H1 (cell line): ENCODE results near the gene CATSPERD. TPM values are rescaled to one million over a fixed set of nuclear protein-coding genes. Genes with fewer than 3 reads are reported as not detected.
A peak's percentile ranks its signal among the peaks of the same experiment; 100 is the strongest.

ENCODE experiments used
- CTCF ChIA-PET: fragments of 300-600 bp; sonication (Branson Sonifier 250); formaldehyde crosslinking; loops from one replicate; lab custom pipeline; 2021; ENCODE audit not compliant: partially characterized antibody; lab: Charles Lee
- POLR2A ChIA-PET: fragments of 300-600 bp; sonication (Branson Sonifier 250); formaldehyde crosslinking; loops from one replicate; lab custom pipeline; 2021; ENCODE audit warnings: inconsistent platforms; ENCODE audit not compliant: partially characterized antibody; lab: Charles Lee
- DNase-seq, 2 experiments: peaks; one replicate each; pipeline versions ENCODE4 v3.0.0 to v3.0.0-alpha.2; 2010 to 2022; ENCODE audit warnings: low spot score in 2 of 2, low read depth in 1 of 2, mixed read lengths in 1 of 2
- FAIRE-seq: peaks from 2 replicates; lab custom pipeline; 2011; peaks lifted over from hg19 to GRCh38; lab: Jason Lieb, UNC
- H2AFZ ChIP-seq: 2 replicates; pipeline ENCODE4 v1.8.1; 2012; ENCODE audit warnings: low read length, inconsistent platforms
- H2AK5ac ChIP-seq: 2 replicates; pipeline ENCODE4 v1.6.1; 2013; ENCODE audit warnings: low read depth, low read length
- H2BK120ac ChIP-seq: replicated peaks from 2 replicates; pipeline ENCODE3; 2013; ENCODE audit warnings: low read depth, low read length, inconsistent platforms
- H2BK12ac ChIP-seq: 2 replicates; pipeline ENCODE4 v1.6.1; 2013; ENCODE audit warnings: low read depth, low read length
- H2BK15ac ChIP-seq: 2 replicates; pipeline ENCODE4 v1.6.1; 2013; ENCODE audit warnings: low read length
- H2BK20ac ChIP-seq: 2 replicates; pipeline ENCODE4 v1.6.1; 2013; ENCODE audit warnings: low read length
- H2BK5ac ChIP-seq: 2 replicates; pipeline ENCODE4 v1.6.1; 2013; ENCODE audit warnings: low read depth, low read length
- H3K14ac ChIP-seq: 2 replicates; pipeline ENCODE4 v1.6.1; 2013; ENCODE audit warnings: inconsistent platforms; ENCODE audit not compliant: insufficient read length
- H3K18ac ChIP-seq: 2 replicates; pipeline ENCODE4 v1.6.1; 2013; ENCODE audit warnings: low read length; ENCODE audit errors: extremely low read depth
- H3K23ac ChIP-seq: 2 replicates; pipeline ENCODE4 v1.6.1; 2013; ENCODE audit warnings: inconsistent platforms; ENCODE audit not compliant: insufficient read length
- H3K23me2 ChIP-seq: 2 replicates; pipeline ENCODE4 v1.6.1; 2013; ENCODE audit warnings: low read depth, low read length
- H3K27ac ChIP-seq: 2 replicates; pipeline ENCODE4 v1.6.1; 2011; ENCODE audit warnings: low read depth, low read length, inconsistent platforms
- H3K27me3 ChIP-seq, 4 experiments: replicated peaks in 1 of 4; 1 replicate in 1 of 4; 2 replicates in 3 of 4; pipeline versions ENCODE4 v1.6.1 to v1.8.1; 2011 to 2013; ENCODE audit warnings: low read length in 3 of 4, mild to moderate bottlenecking in 3 of 4, inconsistent platforms in 2 of 4, mixed read lengths in 2 of 4, moderate library complexity in 1 of 4; ENCODE audit not compliant: control insufficient read depth in 3 of 4, insufficient read depth in 3 of 4; ENCODE audit errors: extremely low read depth in 1 of 4
- H3K36me3 ChIP-seq, 4 experiments: 2 replicates each; pipeline versions ENCODE4 v1.6.1 to v1.8.1; 2011 to 2013; ENCODE audit warnings: mild to moderate bottlenecking in 4 of 4, low read length in 3 of 4, moderate library complexity in 2 of 4, control low read depth in 1 of 4, inconsistent platforms in 1 of 4; ENCODE audit not compliant: insufficient read depth in 4 of 4, control insufficient read depth in 2 of 4
- H3K4ac ChIP-seq: replicated peaks from 2 replicates; pipeline ENCODE3; 2013; ENCODE audit warnings: low read length, low read depth, mixed read lengths, inconsistent platforms; ENCODE audit not compliant: insufficient read length
- H3K4me1 ChIP-seq, 4 experiments: replicated peaks in 1 of 4; 1 replicate in 1 of 4; 2 replicates in 3 of 4; pipeline versions ENCODE4 v1.6.1 to v1.8.1; 2011 to 2013; ENCODE audit warnings: low read length in 3 of 4, inconsistent platforms in 2 of 4, mixed read lengths in 1 of 4; ENCODE audit not compliant: insufficient read depth in 4 of 4, control insufficient read depth in 3 of 4
- H3K4me2 ChIP-seq, 2 experiments: 2 replicates each; pipeline versions ENCODE4 v1.6.1 to v1.8.1; 2011 to 2013; ENCODE audit warnings: low read depth in 2 of 2, low read length in 2 of 2, control low read depth in 1 of 2, inconsistent platforms in 1 of 2, mild to moderate bottlenecking in 1 of 2; ENCODE audit not compliant: insufficient read depth in 1 of 2
- H3K4me3 ChIP-seq, 4 experiments: fragments of 200-600, 300-600 bp in 1 of 4; sonication (generic), shearing (Covaris generic), sonication (Bioruptor Twin) in 1 of 4; 2 replicates each; pipeline versions ENCODE4 v1.5.1 to v1.8.1; 2011 to 2016; ENCODE audit warnings: low read length in 4 of 4, low read depth in 3 of 4, control low read depth in 2 of 4, inconsistent platforms in 2 of 4, mild to moderate bottlenecking in 2 of 4, mixed read lengths in 1 of 4, moderate library complexity in 1 of 4; ENCODE audit not compliant: insufficient read depth in 2 of 4; ENCODE audit errors: extremely low read depth in 1 of 4
- H3K56ac ChIP-seq: replicated peaks from 2 replicates; pipeline ENCODE3; 2013; ENCODE audit warnings: low read depth, mild to moderate bottlenecking, mixed read lengths, low read length, inconsistent platforms; ENCODE audit not compliant: insufficient read length
- H3K79me1 ChIP-seq: 2 replicates; pipeline ENCODE4 v1.6.1; 2013; ENCODE audit warnings: low read depth, low read length, control low read depth
- H3K79me2 ChIP-seq, 2 experiments: 2 replicates each; pipeline versions ENCODE4 v1.6.1 to v1.8.1; 2012 to 2013; ENCODE audit warnings: low read length in 2 of 2, mild to moderate bottlenecking in 2 of 2, inconsistent platforms in 1 of 2; ENCODE audit not compliant: insufficient read depth in 2 of 2, control insufficient read depth in 1 of 2
- H3K9ac ChIP-seq, 4 experiments: replicated peaks in 1 of 4; 1 replicate in 1 of 4; 2 replicates in 3 of 4; pipeline versions ENCODE4 v1.6.1 to v1.8.1; 2011 to 2013; ENCODE audit warnings: low read depth in 3 of 4, low read length in 3 of 4, control low read depth in 2 of 4, mild to moderate bottlenecking in 2 of 4, moderate library complexity in 2 of 4, inconsistent platforms in 1 of 4; ENCODE audit errors: extremely low read depth in 1 of 4
- H3K9me3 ChIP-seq, 2 experiments: 2 replicates each; pipeline versions ENCODE4 v1.6.1 to v1.8.1; 2012 to 2013; ENCODE audit warnings: mild to moderate bottlenecking in 2 of 2, moderate library complexity in 2 of 2, control low read depth in 1 of 2, inconsistent platforms in 1 of 2, low read depth in 1 of 2, low read length in 1 of 2, mixed read lengths in 1 of 2; ENCODE audit not compliant: insufficient read depth in 2 of 2
- H4K20me1 ChIP-seq, 2 experiments: replicated peaks in 1 of 2; 2 replicates each; pipeline versions ENCODE3 to v1.8.1; 2011 to 2013; ENCODE audit warnings: inconsistent platforms in 2 of 2, low read length in 2 of 2, mild to moderate bottlenecking in 1 of 2; ENCODE audit not compliant: insufficient read depth in 2 of 2, control insufficient read depth in 1 of 2
- H4K5ac ChIP-seq: 2 replicates; pipeline ENCODE4 v1.6.1; 2013; ENCODE audit warnings: low read length, low read depth, mixed read lengths, inconsistent platforms; ENCODE audit not compliant: insufficient read length
- H4K8ac ChIP-seq: 2 replicates; pipeline ENCODE4 v1.8.0; 2013; ENCODE audit warnings: mild to moderate bottlenecking, moderate library complexity, low read length, inconsistent platforms; ENCODE audit not compliant: insufficient read depth; ENCODE audit errors: extremely low read depth
- H4K91ac ChIP-seq: replicated peaks from 2 replicates; pipeline ENCODE3; 2013; ENCODE audit warnings: low read length, mixed read lengths, inconsistent platforms; ENCODE audit not compliant: insufficient read length
- EZH2 ChIP-seq: fragments of 200-600 bp; sonication (generic); IDR thresholded peaks from 2 replicates; pipeline ENCODE4 v1.7.1; 2012; ENCODE audit warnings: low read depth, mild to moderate bottlenecking, moderate library complexity, low read length, inconsistent platforms; ENCODE audit not compliant: severe bottlenecking
- KDM1A ChIP-seq: fragments of 200-600, 300-600 bp; sonication (generic); IDR thresholded peaks from 2 replicates; pipeline ENCODE4 v1.7.1; 2016; ENCODE audit warnings: mild to moderate bottlenecking, low read length, borderline replicate concordance
- KDM4A ChIP-seq: IDR thresholded peaks from one replicate; pipeline ENCODE4 v1.7.1; 2012; ENCODE audit warnings: low read depth, mild to moderate bottlenecking, moderate library complexity, low read length, inconsistent platforms; ENCODE audit not compliant: severe bottlenecking
- KDM5A ChIP-seq: fragments of 200-600 bp; IDR thresholded peaks from 2 replicates; pipeline ENCODE4 v1.7.1; 2012; ENCODE audit warnings: mild to moderate bottlenecking, low read length, inconsistent platforms, mixed read lengths
- RBBP5 ChIP-seq: IDR thresholded peaks from 2 replicates; pipeline ENCODE4 v1.7.1; 2012; ENCODE audit warnings: low read depth, mild to moderate bottlenecking, inconsistent platforms, low read length, moderate library complexity, borderline replicate concordance
- RNF2 ChIP-seq: fragments of 200-900, 300-1000 bp; sonication (generic); IDR thresholded peaks from 2 replicates; pipeline ENCODE4 v1.7.1; 2016; ENCODE audit warnings: borderline replicate concordance, low read depth, mild to moderate bottlenecking, antibody characterized with exemption, low read length; ENCODE audit not compliant: poor library complexity, severe bottlenecking; ENCODE audit errors: missing control alignments
- SIN3A ChIP-seq, 2 experiments: IDR thresholded peaks in 1 of 2; conservative IDR thresholded peaks in 1 of 2; 2 replicates each; pipeline ENCODE4 v1.6.1; 2011 to 2012; ENCODE audit warnings: low read length in 2 of 2, improper control_type of control experiment in 1 of 2, low read depth in 1 of 2, mild to moderate bottlenecking in 1 of 2
- SIX5 ChIP-seq: IDR thresholded peaks from 2 replicates; pipeline ENCODE4 v1.6.1; 2011; ENCODE audit warnings: mild to moderate bottlenecking, low read depth, low read length
- SP4 ChIP-seq: IDR thresholded peaks from 2 replicates; pipeline ENCODE4 v1.6.1; 2012; ENCODE audit warnings: low read length, inconsistent platforms
- WGBS, 2 experiments: shearing (Covaris generic) in 1 of 2; methylation state at CpG; one replicate each; pipeline versions ENCODE4 v1.1.6 to v1.1.7; 2013 to 2015; ENCODE audit warnings: low lambda C conversion rate in 2 of 2, mixed read lengths in 2 of 2, inconsistent platforms in 1 of 2, low coverage in 1 of 2, missing lambda C conversion rate in 1 of 2; ENCODE audit not compliant: insufficient replicate concordance in 2 of 2, insufficient coverage in 1 of 2, insufficient read length in 1 of 2; ENCODE audit errors: extremely low coverage in 1 of 2, missing lambda C conversion rate in 1 of 2; 5-methylcytosine and 5-hydroxymethylcytosine counted together
- polyA plus RNA-seq, 7 experiments: library from polyadenylated mRNA; depleted of rRNA in 3 of 7; stranded (reverse) in 5 of 7; unstranded in 2 of 7; fragments of >200 nt in 5 of 7; fragments of 200-250 nt in 2 of 7; gene quantifications; 1 replicate in 5 of 7; 2 replicates in 1 of 7; 4 replicates in 1 of 7; pipeline versions ENCODE4 v1.2.1 to v1.2.3, GENCODE V29; 2011 to 2013; ENCODE audit warnings: missing spikeins in 2 of 7, mixed read lengths in 2 of 7
- total RNA-seq: library from RNA; stranded (reverse); fragmentation: NEBNext Ultra II Directional; extraction: Animal tissue kit (Norgen Biotek cat#: 25700); gene quantifications from 2 replicates; pipeline ENCODE4 v1.2.1, GENCODE V29; 2021
- TF ChIP-seq, protein P1 (sequence below): IDR thresholded peaks from 2 replicates; pipeline ENCODE4 v1.6.1; 2012; ENCODE audit warnings: inconsistent platforms

CATSPERD gene
- total and polyA plus RNA-seq, 2 of the 8 experiments (the other 6 are each of a cell fraction or from before 2014, with no cell fraction given): 0.12 TPM; not detected in 1

DNA sequence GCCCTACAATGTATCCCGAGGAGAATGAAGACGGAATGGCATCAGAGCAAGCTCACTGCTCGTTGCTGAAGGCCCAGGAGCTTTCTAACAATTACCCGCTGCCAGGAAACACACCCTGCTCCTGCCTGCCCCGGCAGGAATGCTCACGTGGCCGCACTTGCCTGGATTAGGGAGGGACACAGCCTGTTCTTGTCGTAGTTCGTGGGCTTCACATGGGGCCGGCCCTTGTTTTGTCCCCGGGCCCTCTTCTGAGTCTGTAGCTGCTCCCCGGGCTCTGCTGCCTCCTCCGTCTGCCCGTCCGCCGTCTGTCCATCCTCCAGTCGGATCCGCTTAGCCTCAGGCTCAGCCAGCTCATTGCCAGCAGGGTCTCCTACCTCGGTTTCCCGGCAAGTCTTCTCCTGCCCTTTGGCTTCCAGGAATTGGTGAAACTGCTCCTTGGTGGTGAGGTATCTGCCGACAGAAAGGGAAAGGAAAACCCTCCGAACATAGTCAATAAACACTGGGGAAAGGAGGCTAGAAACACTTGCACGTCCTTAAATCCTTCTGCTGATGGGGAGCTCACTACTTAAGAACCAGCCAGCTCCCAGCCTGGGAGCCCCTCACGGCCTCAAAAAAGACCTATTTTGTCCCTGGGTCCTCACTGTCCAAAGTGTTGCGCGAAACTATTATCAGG is 69.6 kb downstream of the CATSPERD start:
- H3K23ac ChIP-seq: no peak overlapping the region
- no peak for FAIRE-seq
- no peak for TF ChIP-seq SP4
- TF ChIP-seq, protein P1, sequence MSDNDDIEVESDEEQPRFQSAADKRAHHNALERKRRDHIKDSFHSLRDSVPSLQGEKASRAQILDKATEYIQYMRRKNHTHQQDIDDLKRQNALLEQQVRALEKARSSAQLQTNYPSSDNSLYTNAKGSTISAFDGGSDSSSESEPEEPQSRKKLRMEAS: no peak
- no peak for TF ChIP-seq KDM5A
- no peak for TF ChIP-seq SIN3A (conservative IDR thresholded peaks at IDR 0.05 in 1 of 2, IDR thresholded peaks at IDR 0.05 in 1 of 2; ENCODE audit: low read depth in 1 of 2, low read length in 2 of 2)
- TF ChIP-seq SIX5: no peak
- TF ChIP-seq RBBP5: no peak
- peak; percentile 32; the same call in 1 of the 2 replicates for TF ChIP-seq KDM1A
- no peak for TF ChIP-seq RNF2
- TF ChIP-seq EZH2: no peak
- peak; percentile 6 for TF ChIP-seq KDM4A

More for the DNA sequence above, 69.6 kb downstream of the CATSPERD start:
- H3K4ac ChIP-seq: no peak overlapping the region
- H3K36me3 ChIP-seq: peaks cover 20 to 40% (median 32%) of the 10 kb centered on the region in 4 experiments
- H3K27me3 ChIP-seq: no peaks in the 10 kb centered on the region
- CTCF ChIA-PET: interaction anchor here (1.0 to 2.1 kb wide), 4 partner anchors 14 to 103 kb away, joined by 3 to 5 read pairs (median 4); no protein-coding TSS in a partner anchor
- peak overlapping the region; percentile 34; the same call in 1 of the 2 replicates for H3K27ac ChIP-seq
- no peak overlapping the region for H3K56ac ChIP-seq
- no peaks in the 10 kb centered on the region for H3K79me2 ChIP-seq
- no peak overlapping the region for H3K18ac ChIP-seq
- H2BK5ac ChIP-seq: peak overlapping the region; percentile 98; the same call in 1 of the 2 replicates
- H4K20me1 ChIP-seq: peaks cover 0 to 10% of the 10 kb centered on the region in 2 experiments
- peak overlapping the region; percentile 77 to 92 (median 82); a peak in 7 of 8 replicates for H3K4me3 ChIP-seq
- 88% methylated on average over 26 of the region's 26 CpGs; no CpG with 5 or more reads in 1 of the 2 experiments for WGBS, 2 experiments
- H2AFZ ChIP-seq: no peak overlapping the region
- no peak overlapping the region for H3K14ac ChIP-seq
- no peak overlapping the region for H2BK15ac ChIP-seq
- H4K8ac ChIP-seq: peak overlapping the region; percentile 57; the same call in 1 of the 2 replicates
- H2BK20ac ChIP-seq: no peak overlapping the region
- H3K9ac ChIP-seq: 0 out of 7 replicates have a peak overlapping the region, but pooled peaks of 1 of the 4 experiments have one; percentile 20
- no peak overlapping the region for H4K91ac ChIP-seq
- peak overlapping the region; percentile 52 to 79 for H3K4me2 ChIP-seq
- no peaks in the 10 kb centered on the region; a peak in 1 of 7 replicates for H3K4me1 ChIP-seq
- H3K79me1 ChIP-seq: peaks cover 5% of the 10 kb centered on the region; the same call in 1 of the 2 replicates
- no peak overlapping the region for H4K5ac ChIP-seq
- H2BK120ac ChIP-seq: no peak overlapping the region
- DNase-seq: no peak
- peaks cover 3% of the 10 kb centered on the region; the same call in 1 of the 2 replicates for H3K23me2 ChIP-seq
- POLR2A ChIA-PET: interaction anchor here (0.8 to 4.5 kb wide), 14 partner anchors 10 to 188 kb away, joined by 3 to 32 read pairs (median 7); partner anchors contain the start of genes CATSPERD, LONP1, NDUFA11 and RANBP3
- no peak overlapping the region for H2BK12ac ChIP-seq
- H3K9me3 ChIP-seq: no peaks in the 10 kb centered on the region
- H2AK5ac ChIP-seq: no peak overlapping the region
